ACC112 (cell line): Measurements from ENCODE around the gene SMOC2.

ENCODE experiments used
- H2AFZ ChIP-seq: fragments of 200-600 bp; sonication (generic); one replicate; pipeline ENCODE4 v1.6.0; 2017; ENCODE audit warnings: antibody characterized with exemption, low read length; ENCODE audit not compliant: unreplicated experiment
- H3K27ac ChIP-seq: fragments of 200-600 bp; sonication (generic); 2 replicates; pipeline ENCODE4 v1.5.1; 2014; ENCODE audit warnings: low read depth, mild to moderate bottlenecking, antibody characterized with exemption, low read length, moderate library complexity
- H3K27me3 ChIP-seq: fragments of 200-600 bp; sonication (generic); 2 replicates; pipeline ENCODE4 v1.6.1; 2014; ENCODE audit warnings: mild to moderate bottlenecking, antibody characterized with exemption, low read length, moderate library complexity, mixed read lengths; ENCODE audit not compliant: insufficient read depth
- H3K36me3 ChIP-seq: fragments of 200-600 bp; sonication (generic); 2 replicates; pipeline ENCODE4 v1.6.1; 2016; ENCODE audit warnings: mild to moderate bottlenecking, antibody characterized with exemption, low read length, moderate library complexity, mixed read lengths; ENCODE audit not compliant: insufficient read depth
- H3K4me1 ChIP-seq: fragments of 200-600 bp; sonication (generic); one replicate; pipeline ENCODE4 v1.6.1; 2016; ENCODE audit warnings: low read length, mixed read lengths; ENCODE audit not compliant: insufficient read depth, unreplicated experiment, control insufficient read depth
- H3K4me3 ChIP-seq: fragments of 200-600 bp; sonication (generic); 2 replicates; pipeline ENCODE4 v1.5.1; 2014; ENCODE audit warnings: mild to moderate bottlenecking, low read depth, low read length
- H3K79me2 ChIP-seq: fragments of 200-600 bp; sonication (generic); one replicate; pipeline ENCODE4 v1.6.0; 2016; ENCODE audit warnings: low read length; ENCODE audit not compliant: control insufficient read depth, unreplicated experiment, insufficient read depth

The SMOC2 gene

GRCh38 chr6:168711049-168711640 is 270.2 kb downstream of the SMOC2 start:
- Histone ChIP-seq H3K36me3 (no peaks in the 10 kb centered on the region), H3K79me2 (no peaks in the 10 kb centered on the region), H3K4me3 (no peak overlapping the region), H3K27me3 (no peaks in the 10 kb centered on the region), H2AFZ (no peak overlapping the region), H3K4me1 (no peaks in the 10 kb centered on the region), H3K27ac (no peak overlapping the region)

GRCh38 chr6:168711666-168712300 is 270.8 kb downstream of the SMOC2 start:
- no peaks in the 10 kb centered on the region for H3K36me3 ChIP-seq
- H3K4me1 ChIP-seq: no peaks in the 10 kb centered on the region
- no peak overlapping the region for H3K4me3 ChIP-seq

GRCh38 chr6:168712993-168713392 is 272.0 kb downstream of the SMOC2 start:
- Histone ChIP-seq H3K27me3 (no peaks in the 10 kb centered on the region), H3K4me3 (no peak overlapping the region), H3K4me1 (no peaks in the 10 kb centered on the region), H3K27ac (no peak overlapping the region), H2AFZ (no peak overlapping the region), H3K79me2 (no peaks in the 10 kb centered on the region), H3K36me3 (no peaks in the 10 kb centered on the region)

More at GRCh38 chr6:168711666-168712300, 270.8 kb downstream of the SMOC2 start:
- Histone ChIP-seq H2AFZ (no peak overlapping the region), H3K79me2 (no peaks in the 10 kb centered on the region), H3K27me3 (no peaks in the 10 kb centered on the region), H3K27ac (no peak overlapping the region)

GRCh38 chr6:168713839-168714238 is 272.9 kb downstream of the SMOC2 start:
- no peak overlapping the region for H2AFZ ChIP-seq
- H3K79me2 ChIP-seq: no peaks in the 10 kb centered on the region
- H3K4me3 ChIP-seq: no peak overlapping the region
- no peaks in the 10 kb centered on the region for H3K4me1 ChIP-seq
- H3K36me3 ChIP-seq: no peaks in the 10 kb centered on the region
- H3K27ac ChIP-seq: no peak overlapping the region
- no peaks in the 10 kb centered on the region for H3K27me3 ChIP-seq

- Histone ChIP-seq H3K4me1 (no peaks in the 10 kb centered on the region), H3K4me3 (no peak overlapping the region), H3K27me3 (no peaks in the 10 kb centered on the region), H3K27ac (no peak overlapping the region), H3K79me2 (no peaks in the 10 kb centered on the region), H3K36me3 (no peaks in the 10 kb centered on the region), H2AFZ (no peak overlapping the region)
Observed at GRCh38 chr6:168714547-168715260, 273.7 kb downstream of the SMOC2 start.

- Histone ChIP-seq H2AFZ (no peak overlapping the region), H3K4me1 (no peaks in the 10 kb centered on the region), H3K27ac (no peak overlapping the region), H3K79me2 (no peaks in the 10 kb centered on the region), H3K27me3 (no peaks in the 10 kb centered on the region), H3K4me3 (no peak overlapping the region), H3K36me3 (no peaks in the 10 kb centered on the region)
Observed at GRCh38 chr6:168715643-168716481, 274.9 kb downstream of the SMOC2 start.

GRCh38 chr6:168716581-168716980 is 275.6 kb downstream of the SMOC2 start:
- no peaks in the 10 kb centered on the region for H3K27me3 ChIP-seq
- H3K27ac ChIP-seq: no peak overlapping the region
- no peaks in the 10 kb centered on the region for H3K36me3 ChIP-seq
- H3K4me3 ChIP-seq: no peak overlapping the region
- H3K79me2 ChIP-seq: no peaks in the 10 kb centered on the region
- no peak overlapping the region for H2AFZ ChIP-seq
- no peaks in the 10 kb centered on the region for H3K4me1 ChIP-seq

- H3K27ac ChIP-seq: no peak overlapping the region
- H3K27me3 ChIP-seq: no peaks in the 10 kb centered on the region
- H3K4me3 ChIP-seq: no peak overlapping the region
- H2AFZ ChIP-seq: no peak overlapping the region
- H3K36me3 ChIP-seq: no peaks in the 10 kb centered on the region
- no peaks in the 10 kb centered on the region for H3K4me1 ChIP-seq
- no peaks in the 10 kb centered on the region for H3K79me2 ChIP-seq
Observed at GRCh38 chr6:168717491-168717890, 276.5 kb downstream of the SMOC2 start.
